ENCODE measurements around the gene ARHGEF18.
A peak's percentile ranks its signal among the peaks of the same experiment; 100 is the strongest.
"Not testable (repeated sequence)": the region's sequence is repeated elsewhere in the genome, so short reads cannot be mapped to it uniquely, and the experiment has no call there.

ARHGEF18 gene

GRCh38 chr19:7348587-7349230 lies at the start of gene ARHGEF18:
ARHGEF18 (plus strand) TSS chr19:7348937; CDS start chr19:7362891, 13,954 bp downstream.
- FAIRE-seq = no peak

GRCh38 chr19:7301525-7301924 lies 47.2 kb upstream of the ARHGEF18 start:
- peak; percentile 64 for FAIRE-seq

GRCh38 chr19:7303470-7303869 lies 45.3 kb upstream of the ARHGEF18 start:
- no peak for FAIRE-seq

- FAIRE-seq = no peak
Measured at GRCh38 chr19:7304200-7304599, 44.5 kb upstream of the ARHGEF18 start.

- no peak for FAIRE-seq
Measured at GRCh38 chr19:7307590-7308218, 41.0 kb upstream of the ARHGEF18 start.

- FAIRE-seq = not testable (repeated sequence)
Measured at GRCh38 chr19:7308327-7308726, 40.4 kb upstream of the ARHGEF18 start.

- no peak for FAIRE-seq
Measured at GRCh38 chr19:7311911-7312310, 36.8 kb upstream of the ARHGEF18 start.

- FAIRE-seq = no peak
Measured at GRCh38 chr19:7312816-7313215, 35.9 kb upstream of the ARHGEF18 start.

GRCh38 chr19:7318176-7318575 lies 30.6 kb upstream of the ARHGEF18 start:
- FAIRE-seq = no peak

- no peak for FAIRE-seq
Measured at GRCh38 chr19:7326105-7326877, 22.4 kb upstream of the ARHGEF18 start.

GRCh38 chr19:7327802-7328201 lies 20.9 kb upstream of the ARHGEF18 start:
- FAIRE-seq = no peak

GRCh38 chr19:7328647-7329046 lies 20.1 kb upstream of the ARHGEF18 start:
- FAIRE-seq = no peak

GRCh38 chr19:7331446-7331845 lies 17.3 kb upstream of the ARHGEF18 start:
- no peak for FAIRE-seq

GRCh38 chr19:7333198-7334118 lies 15.3 kb upstream of the ARHGEF18 start:
- FAIRE-seq = no peak

GRCh38 chr19:7336321-7336973 lies 12.3 kb upstream of the ARHGEF18 start:
- no peak for FAIRE-seq

- FAIRE-seq = no peak
Measured at GRCh38 chr19:7337380-7338194, 11.2 kb upstream of the ARHGEF18 start.

- FAIRE-seq = no peak
Measured at GRCh38 chr19:7340959-7341837, 7.5 kb upstream of the ARHGEF18 start.

- no peak for FAIRE-seq
Measured at GRCh38 chr19:7342143-7342542, 6.6 kb upstream of the ARHGEF18 start.

- no peak for FAIRE-seq
Measured at GRCh38 chr19:7346488-7346971, 2.2 kb upstream of the ARHGEF18 start.

GRCh38 chr19:7346997-7347396 lies 1.7 kb upstream of the ARHGEF18 start:
- not testable (repeated sequence) for FAIRE-seq

Measured in colon (tissue), 2 donors.